ENCODE measurements around the gene BBC3.

DNA sequence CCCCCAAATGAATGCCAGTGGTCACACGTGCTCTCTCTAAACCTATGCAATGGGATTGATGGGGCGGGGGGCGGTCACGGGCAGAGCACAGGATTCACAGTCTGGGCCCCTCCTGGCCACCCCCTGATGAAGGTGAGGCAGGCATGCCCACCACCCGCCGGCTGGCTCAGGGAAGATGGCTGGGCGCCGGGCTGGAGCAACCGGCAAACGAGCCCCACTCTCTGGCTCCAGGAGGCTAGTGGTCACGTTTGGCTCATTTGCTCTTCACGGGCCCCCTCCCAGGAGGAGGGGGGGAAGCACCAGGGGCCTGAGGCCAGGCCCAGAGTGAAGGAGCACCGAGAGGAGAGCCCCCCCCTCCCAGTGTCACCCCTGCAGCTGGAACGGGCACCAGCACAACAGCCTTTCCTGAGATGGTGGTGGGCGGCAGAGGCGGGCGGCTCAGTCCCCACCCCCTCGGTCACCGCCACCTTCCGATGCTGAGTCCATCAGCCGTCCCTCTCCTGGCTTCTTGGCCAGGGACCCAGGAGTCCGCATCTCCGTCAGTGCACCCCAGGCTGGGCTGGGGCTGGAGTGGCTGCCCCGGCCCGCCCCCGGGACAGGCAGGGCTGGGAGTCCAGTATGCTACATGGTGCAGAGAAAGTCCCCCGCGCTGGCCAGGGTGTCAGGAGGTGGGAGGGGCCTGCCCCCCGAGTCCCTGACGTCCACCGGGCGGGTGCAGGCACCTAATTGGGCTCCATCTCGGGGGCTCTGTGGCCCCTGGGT lies 9.7 kb downstream of the BBC3 start:
- TF ChIP-seq, protein P1, sequence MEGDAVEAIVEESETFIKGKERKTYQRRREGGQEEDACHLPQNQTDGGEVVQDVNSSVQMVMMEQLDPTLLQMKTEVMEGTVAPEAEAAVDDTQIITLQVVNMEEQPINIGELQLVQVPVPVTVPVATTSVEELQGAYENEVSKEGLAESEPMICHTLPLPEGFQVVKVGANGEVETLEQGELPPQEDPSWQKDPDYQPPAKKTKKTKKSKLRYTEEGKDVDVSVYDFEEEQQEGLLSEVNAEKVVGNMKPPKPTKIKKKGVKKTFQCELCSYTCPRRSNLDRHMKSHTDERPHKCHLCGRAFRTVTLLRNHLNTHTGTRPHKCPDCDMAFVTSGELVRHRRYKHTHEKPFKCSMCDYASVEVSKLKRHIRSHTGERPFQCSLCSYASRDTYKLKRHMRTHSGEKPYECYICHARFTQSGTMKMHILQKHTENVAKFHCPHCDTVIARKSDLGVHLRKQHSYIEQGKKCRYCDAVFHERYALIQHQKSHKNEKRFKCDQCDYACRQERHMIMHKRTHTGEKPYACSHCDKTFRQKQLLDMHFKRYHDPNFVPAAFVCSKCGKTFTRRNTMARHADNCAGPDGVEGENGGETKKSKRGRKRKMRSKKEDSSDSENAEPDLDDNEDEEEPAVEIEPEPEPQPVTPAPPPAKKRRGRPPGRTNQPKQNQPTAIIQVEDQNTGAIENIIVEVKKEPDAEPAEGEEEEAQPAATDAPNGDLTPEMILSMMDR (IDR thresholded peaks at IDR 0.05; ENCODE audit: insufficient read depth, low read depth, low read length): no peak
- TF ChIP-seq EZH2 (IDR thresholded peaks at IDR 0.05; ENCODE audit: insufficient read depth, low read length): no peak
